ENCODE data around the gene GMCL1.
"Not testable (repeated sequence)": the region's sequence is repeated elsewhere in the genome, so short reads cannot be mapped to it uniquely, and the experiment has no call there.

Gene GMCL1

DNA sequence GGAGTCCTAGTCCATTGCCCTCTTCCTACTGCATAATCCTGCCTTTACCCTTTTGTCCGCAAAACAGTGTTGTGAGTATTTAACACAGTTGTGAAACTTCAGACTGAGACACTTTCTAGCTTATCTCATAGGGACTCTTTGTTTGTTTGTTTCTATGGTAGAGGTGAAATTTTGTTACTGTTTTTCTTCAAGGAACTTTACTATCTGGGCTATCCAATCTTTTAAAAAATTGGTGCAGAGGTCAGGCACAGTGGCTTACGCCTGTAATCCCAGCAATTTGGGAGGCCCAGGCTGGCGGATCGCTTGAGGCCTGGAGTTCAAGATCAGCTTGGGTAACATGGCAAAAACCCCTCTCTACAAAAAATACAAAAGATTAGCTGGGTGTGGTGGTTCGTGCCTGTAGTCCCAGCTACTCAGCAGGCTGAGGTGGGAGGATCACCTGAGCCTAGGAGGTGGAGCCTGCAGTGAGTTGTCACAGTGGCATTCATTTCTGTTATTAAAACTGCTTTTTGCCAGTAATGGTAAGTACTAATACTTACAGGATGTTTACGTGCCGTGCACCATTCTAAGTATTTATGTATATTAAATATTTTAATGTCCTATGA, 18.8 kb downstream of the GMCL1 start:
- no peak for DNase-seq (ENCODE audit: low spot score)

DNA sequence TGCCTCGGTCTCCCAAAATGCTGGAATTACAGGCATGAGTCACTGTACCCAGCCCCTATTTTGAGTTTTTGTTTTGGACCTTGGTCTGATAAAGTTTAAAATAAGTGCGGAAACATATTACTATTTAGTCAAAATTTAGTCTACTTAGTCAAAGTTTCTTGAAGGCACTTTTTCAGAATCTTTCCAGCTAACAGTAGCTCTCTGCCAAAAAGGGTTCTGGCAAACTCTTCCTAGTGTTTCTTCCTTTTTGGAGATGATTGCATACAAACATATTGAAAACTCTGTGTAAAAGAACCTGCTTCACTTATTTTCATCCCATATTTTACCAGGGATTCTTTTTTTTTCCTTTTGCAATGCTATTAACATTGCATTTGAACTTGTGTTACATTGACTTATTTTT, 28.8 kb downstream of the GMCL1 start:
- no peak for DNase-seq (ENCODE audit: low spot score)

DNA sequence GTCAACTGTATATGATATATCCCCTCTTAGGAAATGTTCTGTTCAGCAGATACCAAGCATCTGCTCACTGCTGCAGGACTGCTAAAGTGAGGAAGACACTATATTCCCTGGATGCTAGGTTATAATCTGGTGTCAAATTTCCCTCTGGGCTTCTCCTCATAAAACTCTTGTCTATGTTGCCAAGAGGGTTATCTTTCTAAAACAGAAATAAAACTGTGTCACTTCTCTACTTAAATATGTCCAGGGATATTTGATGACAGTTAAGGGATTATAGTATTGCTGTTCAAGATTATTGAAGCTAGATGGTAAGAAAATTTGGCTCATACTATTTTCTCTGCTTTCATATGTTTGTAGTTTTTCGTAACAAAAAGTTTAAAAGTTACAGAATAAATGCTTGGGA, 33.8 kb downstream of the GMCL1 start:
- DNase-seq (ENCODE audit: low spot score) = no peak

DNA sequence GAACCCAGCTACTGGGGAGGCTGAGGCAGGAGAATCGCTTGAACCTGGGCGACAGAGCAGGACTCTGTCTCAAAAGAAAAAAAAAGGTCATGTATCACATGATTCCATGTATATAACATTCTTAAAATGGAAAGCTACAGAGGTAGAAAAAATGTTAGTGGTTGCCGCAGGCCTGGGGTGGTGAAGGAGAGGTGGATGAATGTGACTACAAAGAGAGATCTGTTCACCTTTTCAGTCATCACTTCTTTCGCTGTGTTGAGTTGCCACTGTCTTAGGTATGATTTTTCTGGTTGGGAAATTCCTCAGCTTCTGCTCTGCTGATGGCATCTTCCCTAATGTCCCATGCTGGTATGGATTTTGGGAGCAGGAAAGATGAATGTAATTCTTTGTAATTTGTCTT, 59.0 kb downstream of the GMCL1 start:
- no peak for DNase-seq (ENCODE audit: low spot score)

DNA sequence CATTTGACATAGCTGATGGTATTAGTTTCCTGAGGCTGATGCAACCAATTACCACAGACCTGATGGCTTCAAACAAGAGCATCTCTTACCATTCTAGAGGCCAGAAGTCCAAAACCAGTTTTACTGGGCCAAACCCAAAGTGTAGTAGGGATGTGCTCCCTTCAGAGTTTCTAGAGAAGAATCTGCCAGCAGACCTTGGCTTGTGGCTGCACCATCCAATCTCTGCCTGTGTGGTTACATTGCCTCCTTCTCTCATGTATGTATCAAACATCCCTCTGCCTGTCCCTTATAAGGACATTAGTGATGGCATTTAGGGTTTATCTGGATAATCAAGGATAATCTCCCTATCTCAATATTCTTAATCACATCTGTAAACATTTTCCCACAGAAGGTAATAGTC, 59.8 kb downstream of the GMCL1 start:
- DNase-seq (ENCODE audit: low spot score) = no peak

DNA sequence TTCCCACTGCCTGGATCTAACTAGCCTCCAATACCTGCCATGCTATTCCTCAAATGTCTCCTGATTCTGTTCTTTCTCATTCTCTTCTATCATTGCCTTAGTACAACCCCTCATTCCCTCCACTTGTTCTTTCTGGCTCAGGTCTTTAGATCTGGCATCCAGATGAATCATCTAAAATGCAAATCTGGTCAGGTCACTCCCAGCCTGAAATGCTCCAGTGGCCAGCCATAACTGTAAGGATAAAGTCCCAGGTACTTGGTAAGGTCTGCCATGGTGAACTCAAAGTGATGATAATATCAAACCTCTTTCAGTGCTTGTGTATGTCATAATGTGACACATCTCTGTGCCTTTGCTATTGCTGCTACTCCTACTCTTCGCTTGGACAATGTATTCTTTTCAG, 61.4 kb downstream of the GMCL1 start:
- DNase-seq (ENCODE audit: low spot score) = no peak

GRCh38 chr2:69892838-69893424, 63.5 kb downstream of the GMCL1 start:
- not testable (repeated sequence) for DNase-seq (ENCODE audit: low spot score)

GRCh38 chr2:69893684-69894551, 64.5 kb downstream of the GMCL1 start, which contains the start of gene SNRNP27:
Gene SNRNP27, plus strand, starts transcription at chr2:69893956. Its CDS starts 29 bp downstream, at chr2:69893985.
- peak; percentile 86 for DNase-seq (ENCODE audit: low spot score)

- not testable (repeated sequence) for DNase-seq (ENCODE audit: low spot score)
These were observed 65.3 kb downstream of the GMCL1 start for GRCh38 chr2:69894737-69895136.

- DNase-seq (ENCODE audit: low spot score) = no peak
These were observed 72.9 kb downstream of the GMCL1 start for GRCh38 chr2:69902213-69902922.

DNA sequence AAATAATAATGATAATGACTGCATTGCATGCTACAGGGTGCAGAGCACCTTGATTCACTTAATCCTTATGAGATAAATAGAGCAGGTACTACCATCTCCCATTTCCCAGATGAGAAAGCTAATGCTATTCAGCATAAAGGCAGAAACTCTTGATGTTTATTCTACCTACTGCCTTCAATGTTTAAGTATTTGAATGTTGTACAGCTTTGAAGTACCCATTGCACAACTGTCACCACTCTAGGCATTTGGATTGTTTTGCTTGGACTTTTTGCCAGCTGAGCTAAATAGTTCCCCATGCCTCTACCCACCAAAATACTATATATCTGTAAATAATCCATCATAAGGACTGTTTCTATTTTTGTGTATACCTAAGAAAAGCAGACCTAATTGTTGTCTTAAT, 77.8 kb downstream of the GMCL1 start:
- no peak for DNase-seq (ENCODE audit: low spot score)

GRCh38 chr2:69911985-69912563, 82.6 kb downstream of the GMCL1 start:
- no peak for DNase-seq (ENCODE audit: low spot score)

DNA sequence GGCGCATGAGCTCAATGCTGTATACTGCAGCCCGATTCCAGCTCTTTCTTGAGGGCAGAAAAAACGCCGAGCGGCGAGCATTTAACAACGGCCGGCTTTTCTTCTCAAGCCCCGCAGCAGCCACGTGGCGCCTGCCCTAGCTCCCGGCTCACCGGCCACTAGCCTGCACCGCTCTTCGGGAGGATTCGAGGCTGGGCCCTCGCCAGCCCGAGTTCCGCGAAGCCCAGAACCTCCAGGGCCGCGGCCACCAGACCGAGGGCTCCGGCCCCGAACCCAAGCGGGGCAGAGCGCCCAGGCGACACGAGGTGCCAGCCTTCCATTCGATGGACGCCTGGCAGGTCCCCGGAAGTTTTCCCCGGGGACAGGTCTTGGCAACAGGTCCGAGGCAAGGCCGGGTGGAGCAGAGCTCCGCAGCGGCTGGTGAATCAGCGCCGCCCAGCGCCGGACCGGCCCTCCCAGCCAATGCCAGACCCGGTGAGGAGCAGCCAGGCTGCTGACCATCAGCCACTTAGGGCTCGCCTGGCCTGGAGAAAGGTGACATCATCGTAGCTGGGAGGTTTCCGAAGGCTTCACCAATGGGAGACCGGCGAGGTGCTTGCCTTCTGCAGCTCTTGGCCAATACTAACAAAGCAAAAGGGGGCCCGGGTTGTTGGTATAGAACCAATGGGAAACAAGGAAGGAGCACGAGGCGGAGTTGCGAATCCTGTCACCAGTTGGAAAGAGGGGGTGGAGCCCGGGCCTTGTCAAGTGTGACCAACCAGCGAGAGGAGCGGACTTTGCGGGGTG, 84.9 kb downstream of the GMCL1 start:
- DNase-seq (ENCODE audit: low spot score) = peak; percentile 99

GRCh38 chr2:69914950-69915945, 85.8 kb downstream of the GMCL1 start, which contains the start of gene MXD1:
Gene MXD1, plus strand, starts transcription at chr2:69915109. Its CDS starts 222 bp downstream, at chr2:69915331.
- no peak for DNase-seq (ENCODE audit: low spot score)

DNA sequence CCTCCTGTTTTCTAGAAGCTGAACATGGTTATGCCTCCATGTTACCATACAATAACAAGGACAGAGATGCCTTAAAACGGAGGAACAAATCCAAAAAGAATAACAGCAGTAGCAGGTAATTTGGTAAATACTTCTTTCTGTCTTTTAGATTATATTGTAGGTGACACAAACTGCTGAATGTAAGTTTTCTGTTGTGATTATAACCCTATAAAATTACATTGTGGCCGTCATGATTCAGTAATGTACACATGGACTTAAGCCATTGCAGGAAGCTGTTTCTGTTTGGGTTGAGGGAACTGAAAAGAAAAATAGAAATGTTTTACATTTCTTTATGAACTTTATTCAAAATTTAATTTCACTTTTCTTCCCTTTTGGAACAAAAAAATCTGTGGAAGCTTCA, 86.6 kb downstream of the GMCL1 start:
- DNase-seq (ENCODE audit: low spot score) = no peak

- no peak for DNase-seq (ENCODE audit: low spot score)
These were observed 88.4 kb downstream of the GMCL1 start for GRCh38 chr2:69917852-69918251.

DNA sequence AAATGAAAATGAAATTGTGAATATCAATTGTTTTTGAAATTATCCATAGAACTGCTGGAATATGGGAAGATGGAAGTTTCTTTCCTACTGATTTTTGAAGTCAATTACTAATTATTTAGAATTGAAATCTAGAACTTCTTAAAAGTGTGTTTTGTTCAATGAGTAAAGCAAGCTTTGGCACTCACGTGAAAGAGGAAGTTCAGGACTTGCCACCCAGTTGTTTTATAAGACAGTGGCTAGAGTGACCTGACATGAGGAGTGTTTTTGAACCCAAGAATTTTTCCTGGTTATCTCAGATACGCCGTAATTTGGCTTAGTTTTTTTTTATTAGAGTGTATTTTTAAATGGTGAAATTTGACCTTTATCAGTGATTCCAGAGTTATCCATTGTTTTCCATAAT, 88.9 kb downstream of the GMCL1 start:
- DNase-seq (ENCODE audit: low spot score) = no peak

DNA sequence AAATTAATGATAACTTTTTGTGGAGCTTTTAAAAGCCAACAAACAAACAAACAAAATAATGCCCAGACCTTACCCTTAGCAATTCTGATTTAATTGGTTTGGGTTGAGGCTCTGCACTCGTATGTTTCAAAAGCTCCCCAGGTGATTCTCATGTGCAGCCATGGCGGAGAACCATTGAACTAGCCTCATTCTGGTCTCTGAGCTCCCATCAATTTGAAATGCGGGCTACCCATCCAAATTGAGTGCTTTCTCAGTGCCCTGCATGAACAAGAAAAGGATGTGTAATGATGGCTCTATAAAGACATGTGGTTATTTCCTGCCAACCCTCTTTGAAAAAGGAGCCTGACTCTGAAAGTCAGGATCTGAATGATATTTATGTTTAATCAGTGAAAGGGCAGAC, 93.7 kb downstream of the GMCL1 start:
- DNase-seq (ENCODE audit: low spot score) = no peak

DNA sequence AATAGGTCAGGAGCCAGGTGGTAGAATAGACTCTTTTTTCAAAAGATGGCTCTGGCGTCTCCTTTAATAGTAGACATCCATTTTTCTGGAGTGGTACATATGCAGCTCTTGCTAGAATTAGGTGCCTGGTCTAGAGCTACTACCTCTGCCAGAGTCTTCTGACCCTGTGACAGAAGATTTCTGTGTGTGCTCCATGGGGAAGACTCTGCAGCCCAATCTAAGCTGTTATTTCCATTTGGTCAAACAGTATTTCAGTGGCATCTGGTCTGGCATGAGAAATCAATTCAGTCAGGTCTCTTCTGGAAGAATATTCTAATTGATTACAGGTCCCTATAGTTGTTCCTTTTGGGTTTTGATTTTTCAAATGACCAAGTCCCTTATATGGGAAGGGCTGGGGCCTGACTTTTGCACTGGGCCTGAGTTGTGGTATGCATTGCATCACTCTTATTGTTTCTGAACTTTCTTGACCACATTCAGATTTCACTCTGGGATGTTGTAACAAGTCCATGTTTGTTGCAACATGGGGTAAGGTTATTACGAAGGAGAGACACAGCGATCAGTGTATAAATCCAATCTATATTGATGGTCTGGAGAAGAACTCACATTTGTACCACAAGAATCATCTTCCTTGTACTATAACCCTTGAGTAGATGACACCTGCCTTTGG, 97.5 kb downstream of the GMCL1 start:
- DNase-seq (ENCODE audit: low spot score) = no peak
